Measurements from ENCODE around the gene HMCN2.
"Not testable (repeated sequence)": the region's sequence is repeated elsewhere in the genome, so short reads cannot be mapped to it uniquely, and the experiment has no call there.

Gene HMCN2

GRCh38 chr9:130243015-130243881, 22.3 kb upstream of the HMCN2 start:
- Histone ChIP-seq H3K9me3 (no peaks in the 10 kb centered on the region), H3K4me3 (no peak overlapping the region), H3K4me1 (peaks cover 11% of the 10 kb centered on the region), H3K36me3 (replicated peaks) (no peaks in the 10 kb centered on the region), H3K27me3 (ENCODE audit: low read depth) (no peaks in the 10 kb centered on the region)
- in situ Hi-C loops (cut with MboI; ENCODE audit: low sequenced_read_pairs) = no loop called here
- DNase-seq (ENCODE audit: low spot score in 2 of 2) = peak; percentile 71 to 89

GRCh38 chr9:130243882-130244170, 21.7 kb upstream of the HMCN2 start:
- 0 out of 2 replicates have a peak, but pooled peaks cover 3% of the 10 kb centered on the region for H3K27me3 ChIP-seq (ENCODE audit: low read depth)

GRCh38 chr9:130244548-130245165, 20.9 kb upstream of the HMCN2 start:
- Histone ChIP-seq H3K9me3 (no peaks in the 10 kb centered on the region), H3K4me1 (peaks cover 7% of the 10 kb centered on the region), H3K27me3 (ENCODE audit: low read depth) (0 out of 2 replicates have a peak, but pooled peaks cover 3% of the 10 kb centered on the region), H3K4me3 (no peak overlapping the region), H3K36me3 (replicated peaks) (no peaks in the 10 kb centered on the region)
- in situ Hi-C loops (cut with MboI; ENCODE audit: low sequenced_read_pairs) = no loop called here
- no peak for DNase-seq (ENCODE audit: low spot score in 2 of 2)

More at GRCh38 chr9:130243882-130244170, 21.7 kb upstream of the HMCN2 start:
- Histone ChIP-seq H3K36me3 (replicated peaks) (no peaks in the 10 kb centered on the region), H3K4me1 (peaks cover 11% of the 10 kb centered on the region), H3K4me3 (no peak overlapping the region), H3K9me3 (no peaks in the 10 kb centered on the region)
- in situ Hi-C loops (cut with MboI; ENCODE audit: low sequenced_read_pairs) = no loop called here
- no peak for DNase-seq (ENCODE audit: low spot score in 2 of 2)

GRCh38 chr9:130245474-130245873, 20.1 kb upstream of the HMCN2 start:
- Histone ChIP-seq H3K4me1 (peaks cover 3% of the 10 kb centered on the region; the same call in 1 of the 2 replicates), H3K4me3 (no peak overlapping the region), H3K36me3 (replicated peaks) (no peaks in the 10 kb centered on the region), H3K27me3 (ENCODE audit: low read depth) (0 out of 2 replicates have a peak, but pooled peaks cover 3% of the 10 kb centered on the region), H3K9me3 (no peaks in the 10 kb centered on the region)
- no peak for DNase-seq (ENCODE audit: low spot score in 2 of 2)
- in situ Hi-C loops (cut with MboI; ENCODE audit: low sequenced_read_pairs) = no loop called here

GRCh38 chr9:130246126-130246525, 19.4 kb upstream of the HMCN2 start:
- DNase-seq (ENCODE audit: low spot score in 2 of 2) = no peak
- H3K9me3 ChIP-seq = no peaks in the 10 kb centered on the region
- 0 out of 2 replicates have a peak, but pooled peaks cover 3% of the 10 kb centered on the region for H3K27me3 ChIP-seq (ENCODE audit: low read depth)
- peaks cover 3% of the 10 kb centered on the region; the same call in 1 of the 2 replicates for H3K4me1 ChIP-seq
- no peaks in the 10 kb centered on the region for H3K36me3 ChIP-seq (replicated peaks)
- in situ Hi-C loops (cut with MboI; ENCODE audit: low sequenced_read_pairs) = no loop called here
- H3K4me3 ChIP-seq = no peak overlapping the region

- DNase-seq (ENCODE audit: low spot score in 2 of 2) = no peak
- Histone ChIP-seq H3K4me1 (no peaks in the 10 kb centered on the region), H3K27me3 (ENCODE audit: low read depth) (0 out of 2 replicates have a peak, but pooled peaks cover 1% of the 10 kb centered on the region), H3K36me3 (replicated peaks) (no peaks in the 10 kb centered on the region), H3K9me3 (no peaks in the 10 kb centered on the region), H3K4me3 (no peak overlapping the region)
- in situ Hi-C loops (cut with MboI; ENCODE audit: low sequenced_read_pairs) = no loop called here
Measured at GRCh38 chr9:130254747-130255630, 10.6 kb upstream of the HMCN2 start.

GRCh38 chr9:130255631-130256134, 9.9 kb upstream of the HMCN2 start:
- no peak for DNase-seq (ENCODE audit: low spot score in 2 of 2)
- Histone ChIP-seq H3K9me3 (no peaks in the 10 kb centered on the region), H3K4me1 (no peaks in the 10 kb centered on the region), H3K4me3 (no peak overlapping the region), H3K27me3 (ENCODE audit: low read depth) (0 out of 2 replicates have a peak, but pooled peaks cover 2% of the 10 kb centered on the region), H3K36me3 (replicated peaks) (no peaks in the 10 kb centered on the region)
- in situ Hi-C loops (cut with MboI; ENCODE audit: low sequenced_read_pairs) = no loop called here

GRCh38 chr9:130256644-130257043, 8.9 kb upstream of the HMCN2 start:
- Histone ChIP-seq H3K4me1 (no peaks in the 10 kb centered on the region), H3K36me3 (replicated peaks) (no peaks in the 10 kb centered on the region), H3K9me3 (no peaks in the 10 kb centered on the region), H3K4me3 (no peak overlapping the region), H3K27me3 (ENCODE audit: low read depth) (0 out of 2 replicates have a peak, but pooled peaks cover 6% of the 10 kb centered on the region)
- in situ Hi-C loops (cut with MboI; ENCODE audit: low sequenced_read_pairs) = no loop called here
- no peak for DNase-seq (ENCODE audit: low spot score in 2 of 2)

GRCh38 chr9:130258137-130258536, 7.4 kb upstream of the HMCN2 start:
- H3K4me1 ChIP-seq; H3K36me3 ChIP-seq (replicated peaks); in situ Hi-C loops (cut with MboI; ENCODE audit: low sequenced_read_pairs): not testable (repeated sequence)

GRCh38 chr9:130259044-130259443, 6.5 kb upstream of the HMCN2 start:
- in situ Hi-C loops (cut with MboI; ENCODE audit: low sequenced_read_pairs) = no loop called here
- Histone ChIP-seq H3K27me3 (ENCODE audit: low read depth) (peaks cover 26% of the 10 kb centered on the region), H3K4me3 (no peak overlapping the region), H3K4me1 (no peaks in the 10 kb centered on the region), H3K36me3 (replicated peaks) (no peaks in the 10 kb centered on the region), H3K9me3 (no peaks in the 10 kb centered on the region)
- DNase-seq (ENCODE audit: low spot score in 2 of 2) = no peak

More at GRCh38 chr9:130258137-130258536, 7.4 kb upstream of the HMCN2 start:
- H3K4me3 ChIP-seq; H3K9me3 ChIP-seq; DNase-seq (ENCODE audit: low spot score in 2 of 2): not testable (repeated sequence)
- H3K27me3 ChIP-seq (ENCODE audit: low read depth) = peaks cover 17% of the 10 kb centered on the region

- peaks cover 45% of the 10 kb centered on the region for H3K27me3 ChIP-seq (ENCODE audit: low read depth)
- H3K4me1 ChIP-seq = no peaks in the 10 kb centered on the region
- no peaks in the 10 kb centered on the region for H3K36me3 ChIP-seq (replicated peaks)
- H3K4me3 ChIP-seq = no peak overlapping the region
- no peaks in the 10 kb centered on the region for H3K9me3 ChIP-seq
- in situ Hi-C loops (cut with MboI; ENCODE audit: low sequenced_read_pairs) = no loop called here
- no peak for DNase-seq (ENCODE audit: low spot score in 2 of 2)
Measured at GRCh38 chr9:130260816-130261765, 4.5 kb upstream of the HMCN2 start.

GRCh38 chr9:130262061-130262745, 3.4 kb upstream of the HMCN2 start:
- in situ Hi-C loops (cut with MboI; ENCODE audit: low sequenced_read_pairs) = no loop called here
- H3K36me3 ChIP-seq (replicated peaks) = no peaks in the 10 kb centered on the region
- H3K27me3 ChIP-seq (ENCODE audit: low read depth) = peaks cover 54% of the 10 kb centered on the region
- H3K4me3 ChIP-seq = no peak overlapping the region
- H3K9me3 ChIP-seq = no peaks in the 10 kb centered on the region
- H3K4me1 ChIP-seq = no peaks in the 10 kb centered on the region
- DNase-seq (ENCODE audit: low spot score in 2 of 2) = no peak
